ENCODE data around the gene SOX2. TPM values are rescaled to one million over a fixed set of nuclear protein-coding genes. Genes with fewer than 3 reads are reported as not detected.
"Not testable (repeated sequence)": the region's sequence is repeated elsewhere in the genome, so short reads cannot be mapped to it uniquely, and the experiment has no call there.

SOX2 gene
- polyA plus RNA-seq, 3 donors = 0.27 to 0.80 (median 0.68) TPM

DNA sequence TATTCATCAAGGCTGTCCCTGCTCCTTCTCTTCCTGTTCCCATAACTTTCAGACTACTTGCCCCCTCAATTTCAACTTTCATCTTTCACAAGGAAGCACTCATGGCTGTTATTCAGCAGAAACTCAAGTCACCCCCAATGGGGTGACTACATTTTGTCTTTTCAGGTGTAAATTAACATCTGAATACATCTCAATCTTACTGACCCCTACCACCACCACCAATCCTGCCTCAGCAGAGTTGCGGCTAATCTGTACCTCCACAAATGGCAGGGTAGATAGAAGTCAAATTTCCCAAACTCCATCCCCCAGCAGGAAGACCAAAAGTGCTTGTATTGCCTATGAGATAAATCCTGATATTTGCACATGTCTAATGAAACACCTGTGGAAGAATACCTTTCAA lies 19.2 kb downstream of the SOX2 start:
- DNase-seq (ENCODE audit: extremely low read depth in 1 of 11, low read depth in 9 of 11, low spot score in 4 of 11) = no peak

DNA sequence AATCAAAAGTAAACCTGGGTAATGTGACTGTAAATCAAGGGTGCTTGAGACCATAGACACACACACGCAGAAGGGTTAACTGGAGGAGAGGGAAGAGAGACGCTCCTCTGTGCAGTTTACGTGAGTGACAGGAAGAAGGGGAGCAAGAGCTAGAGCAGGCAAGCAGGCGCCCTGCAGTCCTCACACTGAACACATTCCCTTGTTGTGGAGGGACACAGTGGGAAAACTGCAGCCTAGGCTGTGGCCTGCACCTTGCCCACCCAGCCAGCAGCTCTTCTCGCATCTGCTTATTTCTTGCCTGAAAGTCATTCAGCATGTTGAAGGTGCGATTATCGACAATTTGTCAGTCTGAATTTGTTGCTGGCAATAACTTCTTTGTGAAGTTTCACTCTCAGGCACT lies 24.2 kb downstream of the SOX2 start:
- DNase-seq (ENCODE audit: extremely low read depth in 1 of 11, low read depth in 9 of 11, low spot score in 4 of 11) = no peak

DNA sequence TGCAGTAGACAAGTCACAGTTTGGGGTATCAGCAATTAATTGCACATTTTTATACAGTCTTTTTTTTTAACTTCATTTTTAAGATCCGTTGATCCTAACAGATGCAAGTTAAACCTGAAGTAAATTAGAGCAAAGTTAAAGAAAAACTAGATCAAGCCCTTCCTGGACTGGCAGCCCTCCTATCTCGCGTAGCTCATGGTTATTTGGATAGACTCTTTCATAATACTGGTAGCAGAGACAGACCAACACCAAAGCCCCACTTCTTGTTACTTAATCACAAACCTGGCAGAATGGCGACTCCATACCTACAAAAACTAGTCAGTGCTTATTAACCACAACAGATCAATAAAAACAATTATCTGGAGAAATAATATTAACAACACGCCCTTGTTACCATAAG lies 26.8 kb downstream of the SOX2 start:
- no peak for DNase-seq (ENCODE audit: extremely low read depth in 1 of 11, low read depth in 9 of 11, low spot score in 4 of 11)

DNA sequence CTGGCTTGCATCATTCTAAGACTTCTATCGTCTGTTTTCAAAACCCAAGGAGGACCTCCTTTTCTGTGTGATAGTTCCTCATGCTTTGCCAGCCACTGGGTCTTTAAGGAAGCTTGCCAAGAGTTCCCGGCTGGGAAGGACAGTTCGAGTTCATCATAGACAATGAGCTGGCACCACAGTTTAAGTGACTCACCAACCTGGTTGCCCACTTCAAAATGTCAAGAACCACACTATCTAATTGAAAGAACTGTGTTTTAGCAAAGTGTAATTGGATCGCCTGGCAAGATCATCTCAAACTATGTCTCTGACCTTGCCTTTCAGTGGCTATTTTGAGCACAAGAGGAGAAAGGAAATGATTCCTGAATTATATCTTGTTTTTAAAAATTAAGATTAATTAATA lies 27.9 kb downstream of the SOX2 start:
- DNase-seq (ENCODE audit: extremely low read depth in 1 of 11, low read depth in 9 of 11, low spot score in 4 of 11) = no peak

DNA sequence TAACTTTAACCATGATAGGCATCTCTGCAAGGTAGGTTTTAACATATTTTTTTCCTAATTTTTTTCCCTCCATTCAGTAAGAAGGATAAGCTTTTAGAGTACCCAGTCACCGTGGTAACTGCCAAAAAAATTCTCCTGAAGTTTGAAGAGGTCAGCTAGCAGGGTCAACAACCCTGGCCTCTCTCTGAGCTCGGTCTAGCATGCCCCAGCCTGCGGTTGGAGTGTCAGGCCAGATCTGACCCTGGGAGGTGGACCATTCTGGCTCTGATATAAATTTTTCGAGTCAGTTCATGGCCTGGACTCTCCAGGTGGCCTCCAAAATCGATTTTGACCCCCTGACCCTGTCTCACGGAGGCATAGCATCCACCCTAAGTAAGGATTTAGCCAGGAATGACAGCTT lies 29.7 kb downstream of the SOX2 start:
- DNase-seq (ENCODE audit: extremely low read depth in 1 of 11, low read depth in 9 of 11, low spot score in 4 of 11) = no peak

DNA sequence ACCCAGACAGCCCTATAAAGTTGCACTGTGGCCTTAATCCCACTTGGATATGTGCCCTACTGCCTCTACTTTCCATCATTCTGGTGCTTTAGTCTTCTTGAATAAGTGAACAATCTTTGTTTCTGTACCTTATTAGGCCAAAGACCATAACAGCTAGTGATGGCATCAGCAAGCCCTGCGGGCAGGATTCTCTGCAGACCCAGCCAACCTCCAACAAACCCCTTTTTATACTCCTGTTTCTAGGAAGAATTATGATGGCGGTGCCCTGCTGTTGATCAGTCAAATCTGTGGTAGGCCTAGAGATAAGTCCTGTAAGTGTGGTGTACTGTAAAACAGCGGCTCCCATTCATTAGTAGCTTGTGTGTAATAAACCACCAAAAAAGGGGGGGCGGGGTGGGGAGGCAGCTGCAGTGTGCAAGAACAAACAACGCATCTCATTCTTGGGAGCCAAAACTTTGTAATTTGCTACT lies 40.5 kb downstream of the SOX2 start:
- no peak for DNase-seq (ENCODE audit: extremely low read depth in 1 of 11, low read depth in 9 of 11, low spot score in 4 of 11)

DNA sequence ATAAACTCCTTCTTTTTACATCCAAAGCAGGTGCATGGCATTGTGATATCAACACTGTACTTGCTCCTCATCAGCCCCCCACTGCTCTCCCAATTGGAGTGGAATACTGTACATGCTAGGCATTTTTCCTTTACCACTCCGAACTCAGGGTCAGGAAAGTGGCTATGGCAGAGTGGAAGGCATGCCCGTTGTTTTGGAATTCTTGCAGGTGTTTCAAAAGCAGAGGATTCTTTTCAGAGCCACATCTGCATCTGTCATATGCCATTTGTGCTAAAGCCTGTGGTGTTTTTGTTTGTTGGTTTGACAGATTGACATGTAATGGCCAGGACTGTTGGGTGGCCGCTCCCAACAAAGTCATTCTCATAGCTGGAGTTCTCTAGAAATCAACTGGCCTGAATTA lies 41.7 kb downstream of the SOX2 start:
- DNase-seq (ENCODE audit: extremely low read depth in 1 of 11, low read depth in 9 of 11, low spot score in 4 of 11) = no peak

DNA sequence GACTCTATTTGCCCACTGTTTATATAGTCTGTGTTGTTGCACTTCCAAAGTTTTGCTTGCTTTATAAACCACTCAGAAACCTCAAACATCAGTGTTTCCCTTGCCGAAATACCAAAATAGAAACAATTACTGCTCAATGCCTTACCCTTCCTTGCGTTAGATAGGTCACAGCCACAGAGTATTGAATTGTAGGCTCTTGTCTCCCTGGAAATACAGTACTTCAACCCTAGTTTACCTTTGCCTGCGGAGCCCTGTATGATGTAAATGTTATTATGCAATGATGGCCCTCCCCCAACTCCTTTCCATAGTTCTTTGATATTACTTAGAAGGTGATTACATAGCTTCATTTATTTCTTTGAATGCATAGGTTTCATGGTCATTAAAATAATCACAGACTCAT lies 44.2 kb downstream of the SOX2 start:
- no peak for DNase-seq (ENCODE audit: extremely low read depth in 1 of 11, low read depth in 9 of 11, low spot score in 4 of 11)

DNA sequence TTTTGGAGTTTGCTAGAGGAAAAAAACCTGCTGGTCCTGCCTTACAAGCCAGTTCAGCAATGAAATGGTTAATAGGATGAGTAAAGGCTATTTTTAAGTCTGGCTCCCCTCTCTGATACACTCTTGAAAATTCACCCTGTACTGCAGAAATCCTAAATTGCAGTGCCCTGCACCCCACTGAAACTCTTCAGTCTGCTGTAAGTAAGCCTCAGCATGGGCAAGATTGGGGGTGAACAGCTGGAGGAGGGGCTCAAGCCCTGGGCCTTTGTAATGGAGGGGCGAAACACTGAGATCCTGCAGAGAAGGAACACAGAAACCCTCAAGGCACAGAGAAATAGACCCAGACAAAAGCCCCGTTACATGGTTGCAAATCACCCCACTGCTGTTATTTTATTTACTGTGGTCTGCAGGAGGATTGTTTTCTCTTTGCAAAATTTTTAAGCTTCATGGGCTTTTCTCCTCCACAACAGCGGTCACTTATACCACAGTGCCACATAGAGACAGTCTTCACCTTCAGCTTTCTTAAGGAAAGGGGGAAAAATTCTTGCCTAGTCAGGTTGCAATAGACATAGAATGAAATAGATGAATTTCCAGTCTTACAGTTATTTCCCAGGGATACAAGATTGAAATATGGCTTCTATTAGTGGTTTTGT lies 45.0 kb downstream of the SOX2 start:
- no peak for DNase-seq (ENCODE audit: extremely low read depth in 1 of 11, low read depth in 9 of 11, low spot score in 4 of 11)

DNA sequence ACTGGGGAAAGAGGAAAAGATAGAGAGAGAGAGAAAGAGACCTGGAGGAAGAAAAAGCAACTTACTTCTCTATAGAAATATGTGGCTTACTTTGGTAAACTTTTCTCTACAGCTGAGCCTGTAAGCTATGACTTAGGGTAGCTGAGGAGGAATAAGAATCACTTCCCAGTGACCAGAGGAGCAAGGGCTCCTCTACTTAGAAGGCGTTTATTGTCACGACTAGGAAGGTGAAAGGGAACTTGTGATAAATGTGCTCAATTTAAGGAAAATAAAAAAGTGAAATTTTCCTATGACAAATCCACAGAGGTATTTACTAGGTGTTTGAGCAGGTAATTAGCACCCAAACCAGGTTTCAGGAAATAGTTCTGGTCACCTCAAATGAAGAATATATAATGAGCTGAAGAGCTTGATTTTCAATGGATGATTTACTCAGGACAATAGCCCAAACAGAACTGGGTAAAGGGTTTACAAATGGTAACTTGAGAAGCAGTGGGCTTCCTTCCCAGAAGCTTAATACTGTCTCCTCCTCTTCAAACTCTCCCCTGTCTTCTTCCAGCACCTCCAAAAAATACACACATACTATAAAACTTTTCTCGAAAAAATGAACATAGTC lies 46.1 kb downstream of the SOX2 start:
- DNase-seq (ENCODE audit: extremely low read depth in 1 of 11, low read depth in 9 of 11, low spot score in 4 of 11) = no peak

DNA sequence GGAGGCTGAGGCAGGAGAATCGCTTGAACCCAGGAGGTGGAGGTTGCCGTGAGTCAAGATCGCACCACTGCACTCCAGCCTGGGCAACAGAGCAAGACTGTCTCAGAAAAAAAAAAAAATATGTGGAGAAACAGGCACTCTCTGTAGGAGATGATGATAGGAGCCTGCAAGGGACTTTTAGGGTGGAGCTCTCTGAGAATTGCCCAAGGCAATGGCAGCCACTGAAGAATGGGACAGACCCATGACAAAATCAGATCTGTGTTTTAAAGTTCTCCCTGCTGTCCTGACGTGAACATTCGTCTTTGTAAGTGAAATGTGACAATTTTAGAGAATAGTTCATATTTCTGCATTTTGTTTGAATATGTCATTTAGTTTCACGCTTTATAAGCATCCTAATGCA lies 50.2 kb downstream of the SOX2 start:
- DNase-seq (ENCODE audit: extremely low read depth in 1 of 11, low read depth in 9 of 11, low spot score in 4 of 11) = no peak

DNA sequence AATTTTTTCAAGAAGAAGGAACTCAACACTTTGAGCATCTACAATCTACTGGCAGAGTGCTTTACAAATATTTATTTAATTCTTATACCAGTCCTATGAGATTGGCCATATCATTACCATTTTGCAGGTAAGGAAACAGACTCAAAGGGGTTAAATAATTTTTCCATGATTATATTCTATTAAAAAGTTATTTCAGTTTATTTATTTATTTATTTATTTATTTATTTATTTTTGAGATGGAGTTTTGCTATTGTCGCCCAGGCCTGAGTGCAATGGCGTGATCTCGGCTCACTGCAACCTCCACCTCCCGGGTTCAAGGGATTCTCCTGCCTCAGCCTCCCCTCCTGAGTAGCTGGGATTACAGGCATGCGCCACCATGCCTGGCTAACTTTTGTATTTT lies 52.3 kb downstream of the SOX2 start:
- not testable (repeated sequence) for DNase-seq (ENCODE audit: extremely low read depth in 1 of 11, low read depth in 9 of 11, low spot score in 4 of 11)
